ENCODE results near the gene OTOG. TPM values are rescaled to one million over a fixed set of nuclear protein-coding genes. Genes with fewer than 3 reads are reported as not detected.

Gene OTOG
- total RNA-seq, 3 donors from 2014 or later = not detected

- DNase-seq (no peak), ATAC-seq (no peak)
- Mint-ChIP-seq H3K9me3 (no peaks in the 10 kb centered on the region), H3K4me3 (no peak overlapping the region), H3K4me1 (ENCODE audit: low read depth) (no peaks in the 10 kb centered on the region), H3K27me3 (ENCODE audit: low read depth) (peaks cover 3% of the 10 kb centered on the region), H3K36me3 (ENCODE audit: insufficient read depth) (no peaks in the 10 kb centered on the region)
Observed at GRCh38 chr11:17637901-17638300, 90.8 kb downstream of the OTOG start.

- Mint-ChIP-seq H3K9me3 (no peaks in the 10 kb centered on the region), H3K4me3 (no peak overlapping the region), H3K4me1 (ENCODE audit: low read depth) (no peaks in the 10 kb centered on the region), H3K27me3 (ENCODE audit: low read depth) (peaks cover 3% of the 10 kb centered on the region), H3K36me3 (ENCODE audit: insufficient read depth) (no peaks in the 10 kb centered on the region)
- no peak for ATAC-seq
- no peak for DNase-seq
Observed at GRCh38 chr11:17638311-17638710, 91.3 kb downstream of the OTOG start.

- ATAC-seq = no peak
- H3K27me3 Mint-ChIP-seq (ENCODE audit: low read depth) = peaks cover 3% of the 10 kb centered on the region
- H3K4me1 Mint-ChIP-seq (ENCODE audit: low read depth) = no peaks in the 10 kb centered on the region
- H3K36me3 Mint-ChIP-seq (ENCODE audit: insufficient read depth) = no peaks in the 10 kb centered on the region
- no peak overlapping the region for H3K4me3 Mint-ChIP-seq
- no peak for DNase-seq
- no peaks in the 10 kb centered on the region for H3K9me3 Mint-ChIP-seq
Observed at GRCh38 chr11:17639091-17639490, 92.0 kb downstream of the OTOG start.

- DNase-seq = no peak
- Mint-ChIP-seq H3K36me3 (ENCODE audit: insufficient read depth) (no peaks in the 10 kb centered on the region), H3K9me3 (no peaks in the 10 kb centered on the region), H3K4me1 (ENCODE audit: low read depth) (no peaks in the 10 kb centered on the region), H3K4me3 (no peak overlapping the region), H3K27me3 (ENCODE audit: low read depth) (peaks cover 3% of the 10 kb centered on the region)
- no peak for ATAC-seq
Observed at GRCh38 chr11:17639781-17640180, 92.7 kb downstream of the OTOG start.

- H3K4me1 Mint-ChIP-seq (ENCODE audit: low read depth) = no peaks in the 10 kb centered on the region
- H3K4me3 Mint-ChIP-seq = no peak overlapping the region
- H3K27me3 Mint-ChIP-seq (ENCODE audit: low read depth) = peaks cover 3% of the 10 kb centered on the region
- H3K9me3 Mint-ChIP-seq = no peaks in the 10 kb centered on the region
- ATAC-seq = no peak
- no peaks in the 10 kb centered on the region for H3K36me3 Mint-ChIP-seq (ENCODE audit: insufficient read depth)
- no peak for DNase-seq
Observed at GRCh38 chr11:17640493-17641164, 93.6 kb downstream of the OTOG start.

- H3K27me3 Mint-ChIP-seq (ENCODE audit: low read depth) = peaks cover 3% of the 10 kb centered on the region
- H3K36me3 Mint-ChIP-seq (ENCODE audit: insufficient read depth) = no peaks in the 10 kb centered on the region
- no peak for ATAC-seq
Observed at GRCh38 chr11:17641792-17642350, 94.8 kb downstream of the OTOG start.

GRCh38 chr11:17642370-17642769 is 95.3 kb downstream of the OTOG start:
- H3K9me3 Mint-ChIP-seq = no peaks in the 10 kb centered on the region
- H3K4me1 Mint-ChIP-seq (ENCODE audit: low read depth) = no peaks in the 10 kb centered on the region
- DNase-seq (no peak), ATAC-seq (no peak)
- no peaks in the 10 kb centered on the region for H3K36me3 Mint-ChIP-seq (ENCODE audit: insufficient read depth)
- no peak overlapping the region for H3K4me3 Mint-ChIP-seq
- peaks cover 3% of the 10 kb centered on the region for H3K27me3 Mint-ChIP-seq (ENCODE audit: low read depth)

More at GRCh38 chr11:17641792-17642350, 94.8 kb downstream of the OTOG start:
- Mint-ChIP-seq H3K4me1 (ENCODE audit: low read depth) (no peaks in the 10 kb centered on the region), H3K4me3 (no peak overlapping the region), H3K9me3 (no peaks in the 10 kb centered on the region)
- no peak for DNase-seq

- Mint-ChIP-seq H3K36me3 (ENCODE audit: insufficient read depth) (no peaks in the 10 kb centered on the region), H3K27me3 (ENCODE audit: low read depth) (peaks cover 5% of the 10 kb centered on the region), H3K4me3 (no peak overlapping the region), H3K9me3 (peaks cover 2% of the 10 kb centered on the region), H3K4me1 (ENCODE audit: low read depth) (no peaks in the 10 kb centered on the region)
- DNase-seq (no peak), ATAC-seq (no peak)
Observed at GRCh38 chr11:17642980-17643379, 95.9 kb downstream of the OTOG start.

- no peaks in the 10 kb centered on the region for H3K4me1 Mint-ChIP-seq (ENCODE audit: low read depth)
- no peak overlapping the region for H3K4me3 Mint-ChIP-seq
Observed at GRCh38 chr11:17643506-17644405, 96.7 kb downstream of the OTOG start.

GRCh38 chr11:17645190-17645970 is 98.3 kb downstream of the OTOG start:
- no peak overlapping the region for H3K4me3 Mint-ChIP-seq

More at GRCh38 chr11:17643506-17644405, 96.7 kb downstream of the OTOG start:
- Mint-ChIP-seq H3K36me3 (ENCODE audit: insufficient read depth) (no peaks in the 10 kb centered on the region), H3K27me3 (ENCODE audit: low read depth) (peaks cover 8% of the 10 kb centered on the region), H3K9me3 (peaks cover 4% of the 10 kb centered on the region)
- no peak for DNase-seq
- no peak for ATAC-seq

GRCh38 chr11:17646451-17647145 is 99.5 kb downstream of the OTOG start:
- Mint-ChIP-seq H3K4me1 (ENCODE audit: low read depth) (no peaks in the 10 kb centered on the region), H3K36me3 (ENCODE audit: insufficient read depth) (no peaks in the 10 kb centered on the region), H3K4me3 (no peak overlapping the region), H3K27me3 (ENCODE audit: low read depth) (peaks cover 21% of the 10 kb centered on the region), H3K9me3 (peaks cover 4% of the 10 kb centered on the region)
- ATAC-seq = no peak
- DNase-seq = no peak

More at GRCh38 chr11:17645190-17645970, 98.3 kb downstream of the OTOG start:
- no peak for ATAC-seq
- peaks cover 15% of the 10 kb centered on the region for H3K27me3 Mint-ChIP-seq (ENCODE audit: low read depth)
- peaks cover 4% of the 10 kb centered on the region for H3K9me3 Mint-ChIP-seq
- no peaks in the 10 kb centered on the region for H3K36me3 Mint-ChIP-seq (ENCODE audit: insufficient read depth)
- no peaks in the 10 kb centered on the region for H3K4me1 Mint-ChIP-seq (ENCODE audit: low read depth)
- DNase-seq = no peak

GRCh38 chr11:17648528-17648927 is 101.5 kb downstream of the OTOG start:
- Mint-ChIP-seq H3K9me3 (peaks cover 4% of the 10 kb centered on the region), H3K27me3 (ENCODE audit: low read depth) (peaks cover 28% of the 10 kb centered on the region), H3K4me3 (no peak overlapping the region), H3K4me1 (ENCODE audit: low read depth) (no peaks in the 10 kb centered on the region), H3K36me3 (ENCODE audit: insufficient read depth) (no peaks in the 10 kb centered on the region)
- ATAC-seq (no peak), DNase-seq (no peak)

- ATAC-seq = no peak
- H3K36me3 Mint-ChIP-seq (ENCODE audit: insufficient read depth) = no peaks in the 10 kb centered on the region
- peaks cover 29% of the 10 kb centered on the region for H3K27me3 Mint-ChIP-seq (ENCODE audit: low read depth)
- no peaks in the 10 kb centered on the region for H3K4me1 Mint-ChIP-seq (ENCODE audit: low read depth)
- H3K4me3 Mint-ChIP-seq = no peak overlapping the region
- no peak for DNase-seq
- H3K9me3 Mint-ChIP-seq = peaks cover 4% of the 10 kb centered on the region
Observed at GRCh38 chr11:17649261-17649660, 102.2 kb downstream of the OTOG start.

Measured in activated T-cell treated with anti-CD3 and anti-CD28 coated beads, Interleukin-2, amount 50 U/mL, for 4 hours (primary cell).